Aortic smooth muscle cell (primary cell): Measurements from ENCODE around the gene BANF2. TPM values are rescaled to one million over a fixed set of nuclear protein-coding genes. Genes with fewer than 3 reads are reported as not detected.

Source experiments
- total RNA-seq: library from RNA; depleted of rRNA; stranded (reverse); fragments of >200 nt; gene quantifications from 2 replicates; pipeline ENCODE4 v1.2.3, GENCODE V29; 2014

Gene BANF2
- total RNA-seq, result not detected in 2 replicates

DNA sequence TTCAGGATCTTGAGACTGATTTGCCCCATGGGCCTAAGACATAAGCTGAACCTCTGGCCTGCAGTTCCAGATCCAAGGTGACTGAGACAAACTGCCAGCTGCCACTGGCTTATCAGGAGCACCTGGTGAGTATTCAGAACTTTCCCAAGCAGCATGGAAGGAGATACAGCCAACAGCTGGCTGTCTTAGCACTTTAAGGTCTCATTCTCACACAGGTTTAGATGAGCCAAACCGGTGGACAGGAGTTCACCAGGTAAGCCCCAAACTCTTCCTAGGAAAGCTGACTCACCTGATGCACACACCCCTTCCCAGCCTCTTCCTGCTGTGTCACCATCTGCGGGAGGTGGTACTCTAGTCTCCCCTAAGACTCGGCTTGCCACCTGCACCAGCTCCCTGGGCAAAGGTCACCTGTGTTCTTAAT lies at the start of gene BANF2:
BANF2 (plus strand) TSS at position 36 of the 421 bp plus-strand sequence. CDS start 25,060 bp downstream, outside the sequence.

DNA sequence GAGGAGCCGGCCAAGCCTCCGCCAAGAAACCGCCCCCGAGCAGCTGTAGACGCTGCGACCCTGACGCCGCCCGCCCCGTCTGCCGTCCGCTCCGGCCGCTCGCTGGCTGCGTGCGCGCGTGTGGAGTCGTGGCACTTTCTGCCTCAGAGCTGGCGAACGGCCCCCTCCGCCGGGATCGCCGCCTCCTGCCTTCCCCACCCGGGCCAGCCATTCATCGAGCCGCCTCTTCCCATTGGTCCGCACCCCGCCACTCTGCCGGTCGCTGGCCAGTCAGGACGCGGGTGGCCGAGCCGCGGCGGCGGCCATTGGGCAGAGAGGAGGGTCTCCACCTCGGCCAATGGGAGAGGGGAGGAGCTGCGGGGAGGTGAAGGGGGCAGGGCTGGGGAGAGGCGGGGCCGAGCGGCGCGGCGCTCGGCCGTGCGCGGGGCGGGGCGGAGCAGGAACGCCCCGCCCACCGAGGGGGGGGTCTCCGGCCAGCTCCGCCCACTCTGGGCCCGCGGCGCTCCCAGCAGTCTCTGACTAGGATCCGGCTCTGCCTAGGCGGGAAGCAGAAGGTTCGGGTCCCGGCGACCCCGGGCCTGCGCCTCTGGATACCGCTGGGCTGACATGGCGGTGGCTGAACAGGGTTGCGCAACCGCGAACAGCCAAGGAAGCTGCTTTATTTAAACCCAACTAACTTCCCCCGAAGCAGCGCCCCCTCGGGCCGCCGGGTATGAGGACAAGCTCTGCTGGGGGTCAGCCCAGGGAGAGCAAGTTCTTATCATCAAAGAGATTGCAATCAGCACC lies 17.5 kb upstream of the BANF2 start, which contains the start of gene RRBP1:
RRBP1 (minus strand) TSS at position 140 of the 786 bp plus-strand sequence. CDS start 21,735 bp downstream, outside the sequence.

Other genes with a start within 250 kb of the BANF2 start
- gene BFSP1, start 168.6 kb upstream of the BANF2 start, total RNA-seq, result 1.9 and 2.9 TPM in 2 replicates
- gene DSTN, start 129.9 kb upstream of the BANF2 start, total RNA-seq, result 303 and 357 TPM in 2 replicates
- 199 and 273 TPM in 2 replicates for gene RRBP1, start 17.7 kb upstream of the BANF2 start, total RNA-seq